Type B pancreatic cell (in vitro differentiated cells): ENCODE measurements around the gene MRGPRF. TPM values are rescaled to one million over a fixed set of nuclear protein-coding genes. Genes with fewer than 3 reads are reported as not detected.
A peak's percentile ranks its signal among the peaks of the same experiment; 100 is the strongest.

Experiments used
- DNase-seq: peaks from one replicate; pipeline ENCODE4 v3.0.0; 2021; ENCODE audit warnings: mixed read lengths; ENCODE audit not compliant: unreplicated experiment; ENCODE audit errors: extremely low spot score
- H3K27ac Mint-ChIP-seq: 2 replicates; pipeline ENCODE4 v1.8.0; 2021; ENCODE audit warnings: mild to moderate bottlenecking, mixed read lengths
- H3K27me3 Mint-ChIP-seq: 2 replicates; pipeline ENCODE4 v1.8.0; 2021; ENCODE audit warnings: mixed read lengths
- H3K36me3 Mint-ChIP-seq: 2 replicates; pipeline ENCODE4 v1.8.0; 2021; ENCODE audit warnings: mixed read lengths
- H3K4me1 Mint-ChIP-seq: one replicate; pipeline ENCODE4 v1.8.0; 2021; ENCODE audit warnings: mixed read lengths; ENCODE audit not compliant: unreplicated experiment
- H3K4me3 Mint-ChIP-seq: 2 replicates; pipeline ENCODE4 v1.8.0; 2021; ENCODE audit warnings: mild to moderate bottlenecking, mixed read lengths
- H3K9me3 Mint-ChIP-seq: 2 replicates; pipeline ENCODE4 v1.8.0; 2021; ENCODE audit warnings: mixed read lengths
- total RNA-seq: library from RNA; stranded (reverse); gene quantifications from 2 replicates; pipeline ENCODE4 v1.2.1, GENCODE V29; 2021; ENCODE audit warnings: low replicate concordance
- TF ChIP-seq, protein P1 (sequence below): fragments of 200-600 bp; sonication (generic); conservative IDR thresholded peaks from 2 replicates; pipeline ENCODE4 v1.5.0; 2021; ENCODE audit warnings: antibody characterized with exemption, mild to moderate bottlenecking

The MRGPRF gene
- total RNA-seq, 1 donor from 2014 or later = 1.4 TPM

DNA sequence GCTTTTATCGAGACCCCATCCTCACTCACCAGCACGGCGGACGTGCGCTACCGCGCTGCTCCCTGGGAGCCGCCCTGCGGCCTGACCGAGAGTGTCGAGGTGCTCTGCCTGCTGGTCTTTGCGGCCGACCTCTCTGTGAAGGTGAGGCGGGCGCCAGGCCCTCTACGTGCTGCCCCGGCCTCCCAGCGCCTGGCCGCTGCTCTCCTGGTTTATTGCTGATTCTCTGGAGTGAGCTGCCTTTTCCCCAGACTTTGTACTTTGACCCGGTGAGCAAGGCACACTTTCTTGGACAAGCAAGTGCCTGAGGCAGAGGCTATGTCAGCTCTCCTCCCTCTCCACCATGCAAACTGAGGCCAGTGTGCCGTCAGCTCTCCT lies 42.2 kb upstream of the MRGPRF start:
- Mint-ChIP-seq H3K27ac (peak overlapping the region; percentile 69), H3K36me3 (no peaks in the 10 kb centered on the region), H3K4me1 (peaks cover 9% of the 10 kb centered on the region), H3K9me3 (no peaks in the 10 kb centered on the region), H3K27me3 (no peaks in the 10 kb centered on the region), H3K4me3 (peak overlapping the region; percentile 70)
- TF ChIP-seq, protein P1, sequence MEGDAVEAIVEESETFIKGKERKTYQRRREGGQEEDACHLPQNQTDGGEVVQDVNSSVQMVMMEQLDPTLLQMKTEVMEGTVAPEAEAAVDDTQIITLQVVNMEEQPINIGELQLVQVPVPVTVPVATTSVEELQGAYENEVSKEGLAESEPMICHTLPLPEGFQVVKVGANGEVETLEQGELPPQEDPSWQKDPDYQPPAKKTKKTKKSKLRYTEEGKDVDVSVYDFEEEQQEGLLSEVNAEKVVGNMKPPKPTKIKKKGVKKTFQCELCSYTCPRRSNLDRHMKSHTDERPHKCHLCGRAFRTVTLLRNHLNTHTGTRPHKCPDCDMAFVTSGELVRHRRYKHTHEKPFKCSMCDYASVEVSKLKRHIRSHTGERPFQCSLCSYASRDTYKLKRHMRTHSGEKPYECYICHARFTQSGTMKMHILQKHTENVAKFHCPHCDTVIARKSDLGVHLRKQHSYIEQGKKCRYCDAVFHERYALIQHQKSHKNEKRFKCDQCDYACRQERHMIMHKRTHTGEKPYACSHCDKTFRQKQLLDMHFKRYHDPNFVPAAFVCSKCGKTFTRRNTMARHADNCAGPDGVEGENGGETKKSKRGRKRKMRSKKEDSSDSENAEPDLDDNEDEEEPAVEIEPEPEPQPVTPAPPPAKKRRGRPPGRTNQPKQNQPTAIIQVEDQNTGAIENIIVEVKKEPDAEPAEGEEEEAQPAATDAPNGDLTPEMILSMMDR = no peak
- DNase-seq = no peak

DNA sequence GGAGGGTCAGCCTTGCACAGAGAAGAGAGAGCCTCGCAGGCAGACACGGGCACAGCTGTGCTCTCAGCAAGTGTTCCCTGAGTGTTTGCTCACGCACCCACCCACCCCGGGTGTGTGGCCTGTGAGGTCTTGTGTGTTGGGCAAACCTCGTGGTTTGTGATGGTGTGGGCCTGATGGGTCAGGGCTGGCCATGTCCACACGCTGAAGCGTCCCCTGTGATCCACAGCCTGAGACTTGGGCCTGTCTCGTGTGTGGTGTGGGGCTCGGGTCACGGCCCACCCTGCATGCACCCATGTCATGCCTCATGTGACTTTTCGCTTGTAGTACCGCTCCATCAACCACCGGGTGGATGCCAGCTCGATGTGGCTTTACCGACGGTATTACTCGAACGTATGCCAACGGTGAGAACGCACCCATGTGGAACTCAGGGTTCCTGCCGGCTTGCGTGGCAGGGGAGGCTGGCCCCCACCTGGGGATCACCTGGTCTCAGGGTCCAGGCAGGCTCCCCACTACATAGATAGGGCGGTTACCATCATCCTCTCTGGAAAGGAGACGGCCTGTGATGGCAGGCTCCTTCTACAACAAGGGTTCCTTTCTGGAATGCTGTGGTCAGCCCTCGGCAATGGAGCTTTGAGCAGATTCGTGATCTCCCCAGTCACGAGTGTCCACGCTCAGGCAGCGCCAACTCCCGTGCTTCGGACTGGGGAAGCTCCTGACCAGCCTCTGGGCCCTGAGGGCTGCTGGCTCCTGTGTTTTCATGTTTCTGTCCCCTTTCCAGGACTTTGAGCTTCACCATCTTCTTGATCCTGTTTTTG lies 41.6 kb upstream of the MRGPRF start:
- no peaks in the 10 kb centered on the region for H3K9me3 Mint-ChIP-seq
- H3K4me3 Mint-ChIP-seq = peak overlapping the region; percentile 70
- TF ChIP-seq, protein P1 = no peak
- H3K4me1 Mint-ChIP-seq = peaks cover 9% of the 10 kb centered on the region
- H3K27ac Mint-ChIP-seq = peak overlapping the region; percentile 69
- no peak for DNase-seq
- no peaks in the 10 kb centered on the region for H3K27me3 Mint-ChIP-seq
- H3K36me3 Mint-ChIP-seq = no peaks in the 10 kb centered on the region

DNA sequence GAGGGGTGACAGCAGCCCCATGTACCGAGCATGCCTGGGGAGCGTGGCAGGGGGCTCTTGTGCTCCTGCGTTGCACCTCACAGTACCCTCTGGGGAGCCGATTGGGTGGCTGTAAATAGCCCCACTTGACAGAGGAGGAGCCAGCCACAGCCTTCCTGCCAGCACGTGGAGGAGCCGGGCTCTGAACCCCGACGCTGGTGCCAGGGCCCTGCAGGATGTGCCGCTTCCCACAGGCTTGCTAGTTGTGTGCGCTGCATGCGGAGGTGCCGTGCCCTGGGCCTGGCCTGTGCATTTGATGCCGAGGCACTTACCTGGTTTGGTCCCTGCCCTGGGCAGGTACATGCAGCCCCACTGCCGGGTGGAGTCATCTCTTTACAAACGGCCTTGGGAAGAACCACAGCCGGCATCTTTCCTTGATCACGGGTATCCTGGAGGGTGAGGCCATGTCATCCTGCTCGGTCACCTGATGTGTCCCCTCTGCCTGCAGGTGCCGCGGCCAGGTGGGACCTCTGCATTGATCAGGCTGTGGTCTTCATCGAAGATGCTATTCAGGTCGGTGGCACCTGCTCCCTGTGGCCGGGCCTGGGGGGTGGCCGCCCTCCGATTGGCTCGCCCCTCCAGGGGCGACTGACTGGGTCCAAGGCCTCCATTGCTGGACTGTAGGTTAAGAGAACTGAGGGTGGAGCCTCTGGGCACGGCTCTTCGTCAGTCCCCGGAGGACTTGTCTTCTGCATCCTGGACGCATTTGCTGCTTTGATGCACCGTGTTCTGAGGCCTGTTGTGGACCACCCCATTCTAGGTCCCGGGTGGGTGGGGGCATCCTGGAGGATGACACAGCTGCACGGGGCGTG lies 40.7 kb upstream of the MRGPRF start:
- H3K27me3 Mint-ChIP-seq = no peaks in the 10 kb centered on the region
- no peak for DNase-seq
- TF ChIP-seq, protein P1 = no peak
- no peak overlapping the region for H3K4me3 Mint-ChIP-seq
- H3K9me3 Mint-ChIP-seq = no peaks in the 10 kb centered on the region
- no peak overlapping the region for H3K27ac Mint-ChIP-seq
- peaks cover 9% of the 10 kb centered on the region for H3K4me1 Mint-ChIP-seq
- no peaks in the 10 kb centered on the region for H3K36me3 Mint-ChIP-seq

DNA sequence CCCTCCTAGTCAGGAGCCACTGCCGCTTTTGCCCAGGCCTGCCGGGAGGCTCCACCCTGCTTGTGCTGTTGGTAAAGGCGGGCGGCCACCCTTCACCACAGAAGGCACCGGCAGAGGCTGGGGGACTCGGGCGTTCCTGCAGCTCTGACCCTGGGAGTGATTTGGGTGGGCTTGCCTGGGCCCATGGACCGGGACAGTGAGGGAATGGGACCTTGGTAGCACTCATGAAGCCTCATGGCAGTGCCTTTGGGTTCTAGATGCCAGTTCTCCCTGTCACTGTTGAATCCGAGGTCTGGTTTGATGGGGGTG lies 40.1 kb upstream of the MRGPRF start:
- DNase-seq = no peak
- H3K4me3 Mint-ChIP-seq = no peak overlapping the region
- no peaks in the 10 kb centered on the region for H3K36me3 Mint-ChIP-seq
- peaks cover 9% of the 10 kb centered on the region for H3K4me1 Mint-ChIP-seq
- H3K27me3 Mint-ChIP-seq = no peaks in the 10 kb centered on the region
- no peak overlapping the region for H3K27ac Mint-ChIP-seq
- no peaks in the 10 kb centered on the region for H3K9me3 Mint-ChIP-seq
- TF ChIP-seq, protein P1 = no peak

DNA sequence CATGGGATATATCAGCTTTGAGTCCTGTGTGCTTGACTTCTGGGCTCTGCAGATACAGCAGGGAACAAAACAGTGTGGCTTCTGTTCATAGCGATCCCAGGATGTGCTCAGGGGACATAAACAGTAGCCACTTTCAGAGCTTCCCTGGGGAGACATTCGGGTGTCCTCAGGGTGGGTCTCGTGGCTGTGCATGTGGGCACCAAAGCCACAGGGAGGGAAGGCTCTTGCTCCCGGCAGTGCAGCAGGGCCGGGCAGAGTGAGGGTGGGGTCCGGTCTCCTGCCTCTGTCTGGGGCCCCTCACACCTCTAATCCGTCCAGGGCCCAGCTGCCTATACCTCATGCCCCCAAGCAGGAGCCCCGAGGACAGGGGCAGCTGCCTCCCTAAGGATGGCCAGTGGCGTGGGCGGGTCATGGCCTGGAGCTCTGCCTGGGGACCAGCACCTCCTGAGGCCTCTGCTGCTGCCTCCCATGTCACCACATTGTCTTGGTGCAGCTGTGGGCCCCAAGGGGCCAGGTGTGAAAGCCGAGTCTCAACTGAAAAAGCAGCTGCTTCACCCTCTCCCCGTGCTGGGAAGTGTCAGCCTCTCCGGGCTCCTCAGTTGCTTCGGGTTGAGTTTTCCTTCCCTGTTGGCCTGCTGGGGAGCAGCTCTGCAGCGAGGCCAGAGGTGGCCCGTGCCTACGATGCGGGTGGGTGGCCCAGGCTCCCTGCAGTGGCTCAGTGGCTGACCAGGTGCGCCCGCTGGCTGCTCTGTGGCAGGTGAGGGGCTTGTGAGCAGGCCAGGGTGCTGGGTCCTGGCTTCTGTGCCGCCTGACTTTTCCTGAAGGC lies 39.5 kb upstream of the MRGPRF start:
- Mint-ChIP-seq H3K4me3 (no peak overlapping the region), H3K27ac (peak overlapping the region; percentile 41), H3K9me3 (no peaks in the 10 kb centered on the region), H3K4me1 (peaks cover 13% of the 10 kb centered on the region), H3K27me3 (no peaks in the 10 kb centered on the region), H3K36me3 (no peaks in the 10 kb centered on the region)
- DNase-seq = no peak
- TF ChIP-seq, protein P1 = no peak
